ENCODE data around the gene GSTO2. TPM values are rescaled to one million over a fixed set of nuclear protein-coding genes. Genes with fewer than 3 reads are reported as not detected.
A peak's percentile ranks its signal among the peaks of the same experiment; 100 is the strongest.

GSTO2 gene
- total RNA-seq, 1 donor: 2.2 TPM

DNA sequence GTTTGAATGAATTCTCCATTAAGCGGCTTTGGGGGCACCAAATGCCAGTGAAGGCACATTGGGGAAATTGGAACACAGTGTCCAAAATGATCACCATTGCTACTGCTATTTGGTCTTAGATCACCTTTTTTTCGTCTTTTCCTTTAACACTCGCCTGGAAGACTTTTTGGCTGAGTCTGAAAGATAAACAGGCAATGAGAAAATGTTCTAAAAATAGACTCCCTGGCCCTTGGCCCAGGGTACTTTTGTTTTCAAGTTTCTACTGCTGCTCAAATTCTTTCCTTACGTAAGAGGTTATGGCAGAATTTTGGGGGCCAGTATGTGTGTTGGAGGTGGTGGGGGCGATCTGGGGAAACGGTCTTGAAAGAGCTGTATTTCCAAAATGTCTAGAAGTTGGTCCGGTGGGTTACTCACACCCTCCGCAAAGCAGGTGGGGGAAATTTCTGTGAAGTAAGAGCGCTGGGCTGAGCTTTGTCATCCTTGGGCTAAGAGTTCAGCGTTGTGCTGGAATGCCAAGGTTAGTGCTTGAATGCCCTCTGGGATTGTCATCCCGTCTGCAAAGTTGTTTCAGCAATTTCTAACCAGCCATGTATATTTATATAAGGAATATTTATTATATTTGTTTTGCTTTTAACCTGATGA is 70.6 kb downstream of the GSTO2 start:
- H2AFZ ChIP-seq (ENCODE audit: low read length): peak overlapping the region; percentile 47
- TF ChIP-seq, protein P1, sequence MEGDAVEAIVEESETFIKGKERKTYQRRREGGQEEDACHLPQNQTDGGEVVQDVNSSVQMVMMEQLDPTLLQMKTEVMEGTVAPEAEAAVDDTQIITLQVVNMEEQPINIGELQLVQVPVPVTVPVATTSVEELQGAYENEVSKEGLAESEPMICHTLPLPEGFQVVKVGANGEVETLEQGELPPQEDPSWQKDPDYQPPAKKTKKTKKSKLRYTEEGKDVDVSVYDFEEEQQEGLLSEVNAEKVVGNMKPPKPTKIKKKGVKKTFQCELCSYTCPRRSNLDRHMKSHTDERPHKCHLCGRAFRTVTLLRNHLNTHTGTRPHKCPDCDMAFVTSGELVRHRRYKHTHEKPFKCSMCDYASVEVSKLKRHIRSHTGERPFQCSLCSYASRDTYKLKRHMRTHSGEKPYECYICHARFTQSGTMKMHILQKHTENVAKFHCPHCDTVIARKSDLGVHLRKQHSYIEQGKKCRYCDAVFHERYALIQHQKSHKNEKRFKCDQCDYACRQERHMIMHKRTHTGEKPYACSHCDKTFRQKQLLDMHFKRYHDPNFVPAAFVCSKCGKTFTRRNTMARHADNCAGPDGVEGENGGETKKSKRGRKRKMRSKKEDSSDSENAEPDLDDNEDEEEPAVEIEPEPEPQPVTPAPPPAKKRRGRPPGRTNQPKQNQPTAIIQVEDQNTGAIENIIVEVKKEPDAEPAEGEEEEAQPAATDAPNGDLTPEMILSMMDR (IDR thresholded peaks at IDR 0.05; ENCODE audit: extremely low read depth, low read depth, low read length): no peak
- peak overlapping the region; percentile 98 for H3K4me2 ChIP-seq (ENCODE audit: insufficient read depth, low read length)
- H4K20me1 ChIP-seq (ENCODE audit: insufficient read depth, low read length): peaks cover 22% of the 10 kb centered on the region
- H3K27ac ChIP-seq (ENCODE audit: low read depth, low read length): peak overlapping the region; percentile 98
- peaks cover 8% of the 10 kb centered on the region for H3K36me3 ChIP-seq (ENCODE audit: insufficient read depth, low read length)
- H3K4me1 ChIP-seq (ENCODE audit: insufficient read depth, low read length): peaks cover 34% of the 10 kb centered on the region
- no peaks in the 10 kb centered on the region for H3K9me3 ChIP-seq (ENCODE audit: low read depth, low read length)
- H3K27me3 ChIP-seq (ENCODE audit: insufficient read depth, low read length): no peaks in the 10 kb centered on the region
- H3K4me3 ChIP-seq (ENCODE audit: insufficient read depth, low read length): peak overlapping the region; percentile 97
- H3K79me2 ChIP-seq (ENCODE audit: insufficient read depth, low read length): peaks cover 42% of the 10 kb centered on the region
- peak; percentile 87 for DNase-seq (ENCODE audit: insufficient read length, low spot score, missing footprints)

DNA sequence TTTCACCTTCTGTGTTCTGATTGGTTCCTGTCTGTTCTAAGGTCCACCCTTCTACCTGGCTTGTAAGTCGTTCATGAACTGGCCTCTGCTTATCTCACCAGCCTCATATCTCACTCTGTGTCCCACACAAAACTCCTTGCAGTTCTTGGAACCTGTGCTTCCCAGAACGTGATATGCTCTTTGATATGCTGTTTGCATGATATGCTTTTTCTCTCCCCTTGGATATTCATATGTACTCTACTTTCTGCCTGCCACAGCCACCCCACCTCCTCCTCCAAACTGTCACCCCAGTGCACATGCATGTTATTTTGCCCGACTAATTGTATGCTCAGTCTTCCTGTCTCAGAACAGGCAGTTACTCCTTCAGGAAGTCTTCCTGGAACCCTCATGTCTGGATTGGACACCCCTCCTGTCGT is 71.1 kb downstream of the GSTO2 start:
- Histone ChIP-seq H3K27me3 (ENCODE audit: insufficient read depth, low read length) (no peaks in the 10 kb centered on the region), H3K4me2 (ENCODE audit: insufficient read depth, low read length) (peak overlapping the region; percentile 98), H2AFZ (ENCODE audit: low read length) (peak overlapping the region; percentile 45), H3K27ac (ENCODE audit: low read depth, low read length) (peak overlapping the region; percentile 98), H3K4me1 (ENCODE audit: insufficient read depth, low read length) (peaks cover 29% of the 10 kb centered on the region), H3K9me3 (ENCODE audit: low read depth, low read length) (no peaks in the 10 kb centered on the region), H3K4me3 (ENCODE audit: insufficient read depth, low read length) (peak overlapping the region; percentile 97), H3K79me2 (ENCODE audit: insufficient read depth, low read length) (peaks cover 37% of the 10 kb centered on the region), H4K20me1 (ENCODE audit: insufficient read depth, low read length) (peaks cover 16% of the 10 kb centered on the region), H3K36me3 (ENCODE audit: insufficient read depth, low read length) (peaks cover 3% of the 10 kb centered on the region)
- TF ChIP-seq, protein P1 (IDR thresholded peaks at IDR 0.05; ENCODE audit: extremely low read depth, low read depth, low read length): no peak
- DNase-seq (ENCODE audit: insufficient read length, low spot score, missing footprints): no peak

DNA sequence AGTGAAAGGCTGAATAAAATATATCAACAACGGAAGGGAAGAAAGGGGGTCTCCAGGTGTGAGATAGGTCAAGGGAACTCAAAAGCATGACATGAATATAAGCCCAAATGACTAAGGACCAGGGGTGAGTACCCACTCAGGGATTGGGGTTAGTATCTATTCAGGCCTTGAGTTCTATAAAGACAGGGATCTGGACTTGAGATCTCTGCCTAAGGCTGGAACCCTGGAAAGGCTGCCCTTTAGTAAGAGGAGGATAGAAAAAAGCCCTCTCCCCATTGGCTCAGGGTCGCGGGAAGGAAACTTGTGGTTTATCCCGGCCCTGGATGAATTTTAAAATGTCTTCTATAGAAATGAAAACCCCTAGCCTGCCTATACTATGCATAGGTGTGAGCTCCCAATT is 71.7 kb downstream of the GSTO2 start:
- no peak overlapping the region for H3K4me3 ChIP-seq (ENCODE audit: insufficient read depth, low read length)
- H3K36me3 ChIP-seq (ENCODE audit: insufficient read depth, low read length): no peaks in the 10 kb centered on the region
- H3K4me2 ChIP-seq (ENCODE audit: insufficient read depth, low read length): no peak overlapping the region
- peaks cover 31% of the 10 kb centered on the region for H3K79me2 ChIP-seq (ENCODE audit: insufficient read depth, low read length)
- no peaks in the 10 kb centered on the region for H3K9me3 ChIP-seq (ENCODE audit: low read depth, low read length)
- peak overlapping the region; percentile 98 for H3K27ac ChIP-seq (ENCODE audit: low read depth, low read length)
- peaks cover 12% of the 10 kb centered on the region for H4K20me1 ChIP-seq (ENCODE audit: insufficient read depth, low read length)
- DNase-seq (ENCODE audit: insufficient read length, low spot score, missing footprints): no peak
- H2AFZ ChIP-seq (ENCODE audit: low read length): no peak overlapping the region
- H3K4me1 ChIP-seq (ENCODE audit: insufficient read depth, low read length): peaks cover 24% of the 10 kb centered on the region
- TF ChIP-seq, protein P1 (IDR thresholded peaks at IDR 0.05; ENCODE audit: extremely low read depth, low read depth, low read length): no peak
- H3K27me3 ChIP-seq (ENCODE audit: insufficient read depth, low read length): no peaks in the 10 kb centered on the region

DNA sequence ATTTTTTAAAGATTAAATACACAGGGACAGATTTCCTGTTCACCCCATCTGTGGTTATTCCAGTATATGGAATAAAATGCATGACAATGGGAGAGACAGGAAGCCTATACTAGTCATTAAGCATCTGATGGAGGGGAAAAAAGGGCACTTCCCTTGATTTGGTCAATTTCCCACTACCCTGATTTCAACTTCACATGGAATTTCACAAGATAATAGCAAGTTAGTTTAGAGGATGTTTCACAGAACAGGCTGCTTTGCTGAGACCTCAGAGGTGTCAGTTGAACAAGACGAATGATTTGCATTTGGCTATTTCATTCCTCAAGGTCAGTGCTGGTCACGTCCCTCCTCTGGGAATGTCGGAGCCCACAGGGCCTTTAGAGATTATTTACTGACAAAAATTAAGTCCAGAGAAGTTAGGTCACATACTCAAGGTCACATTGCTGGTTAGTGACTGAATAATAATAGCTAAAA is 74.0 kb downstream of the GSTO2 start:
- Histone ChIP-seq H3K4me3 (ENCODE audit: insufficient read depth, low read length) (no peak overlapping the region), H3K4me2 (ENCODE audit: insufficient read depth, low read length) (no peak overlapping the region), H3K27ac (ENCODE audit: low read depth, low read length) (peak overlapping the region; percentile 6), H2AFZ (ENCODE audit: low read length) (peak overlapping the region; percentile 31), H4K20me1 (ENCODE audit: insufficient read depth, low read length) (no peaks in the 10 kb centered on the region), H3K27me3 (ENCODE audit: insufficient read depth, low read length) (no peaks in the 10 kb centered on the region), H3K36me3 (ENCODE audit: insufficient read depth, low read length) (no peaks in the 10 kb centered on the region), H3K79me2 (ENCODE audit: insufficient read depth, low read length) (peaks cover 8% of the 10 kb centered on the region), H3K4me1 (ENCODE audit: insufficient read depth, low read length) (peaks cover 18% of the 10 kb centered on the region), H3K9me3 (ENCODE audit: low read depth, low read length) (no peaks in the 10 kb centered on the region)
- TF ChIP-seq, protein P1 (IDR thresholded peaks at IDR 0.05; ENCODE audit: extremely low read depth, low read depth, low read length): no peak
- no peak for DNase-seq (ENCODE audit: insufficient read length, low spot score, missing footprints)

All from osteoblast (primary cell).